Measurements from ENCODE around the gene PLRG1.

PLRG1 gene

DNA sequence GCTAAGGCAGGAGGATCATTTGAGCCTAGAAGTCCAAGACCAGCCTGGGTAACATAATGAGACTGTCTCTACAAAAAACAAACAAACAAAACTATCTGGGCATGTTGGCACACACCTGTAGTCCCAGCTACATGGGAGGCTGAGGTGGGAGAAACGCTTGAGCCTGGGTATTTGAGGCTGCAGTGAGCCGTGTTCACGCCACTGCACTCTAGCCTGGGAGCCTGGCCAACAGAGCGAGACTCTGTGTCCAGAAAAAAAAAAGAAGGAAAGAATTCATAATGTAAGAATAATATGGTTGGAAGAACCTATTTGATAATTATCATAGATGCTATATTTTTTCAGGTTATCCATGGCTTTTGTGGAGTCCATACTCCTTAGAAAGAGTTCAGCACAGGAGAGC, 32.6 kb downstream of the PLRG1 start:
- no peak for DNase-seq

DNA sequence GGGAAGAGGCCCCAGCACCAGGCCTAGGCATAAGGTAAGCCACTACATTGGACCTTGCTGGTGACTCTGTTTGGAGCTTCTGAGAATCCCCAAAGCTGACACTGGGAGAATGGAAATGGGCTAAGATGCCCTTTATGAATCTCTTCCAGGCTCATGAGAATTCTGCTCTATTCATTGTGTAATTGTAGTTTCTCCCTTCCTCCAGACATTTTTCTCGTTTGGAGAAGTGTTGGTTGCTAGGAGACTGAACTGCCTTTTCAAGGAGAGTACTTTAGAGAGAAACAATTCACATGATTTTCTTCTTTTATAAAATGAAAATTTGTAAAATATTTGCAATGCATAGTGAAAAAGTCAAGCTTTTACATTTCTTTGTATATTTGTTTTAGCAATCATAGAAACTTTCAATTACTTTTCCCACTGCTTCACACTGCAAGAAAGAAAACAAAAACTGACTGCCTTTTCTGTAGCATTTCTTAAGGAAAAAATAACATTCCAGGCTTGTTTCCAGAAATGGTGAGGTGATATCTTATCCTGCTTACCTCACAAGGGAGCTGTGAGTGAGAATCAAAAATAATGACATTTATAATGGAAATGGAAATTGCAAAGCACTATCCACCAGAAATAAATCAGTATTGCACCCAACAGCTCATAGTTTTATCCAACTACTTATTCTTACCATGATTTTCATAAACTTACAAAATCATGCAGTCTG, 33.7 kb downstream of the PLRG1 start:
- no peak for DNase-seq

DNA sequence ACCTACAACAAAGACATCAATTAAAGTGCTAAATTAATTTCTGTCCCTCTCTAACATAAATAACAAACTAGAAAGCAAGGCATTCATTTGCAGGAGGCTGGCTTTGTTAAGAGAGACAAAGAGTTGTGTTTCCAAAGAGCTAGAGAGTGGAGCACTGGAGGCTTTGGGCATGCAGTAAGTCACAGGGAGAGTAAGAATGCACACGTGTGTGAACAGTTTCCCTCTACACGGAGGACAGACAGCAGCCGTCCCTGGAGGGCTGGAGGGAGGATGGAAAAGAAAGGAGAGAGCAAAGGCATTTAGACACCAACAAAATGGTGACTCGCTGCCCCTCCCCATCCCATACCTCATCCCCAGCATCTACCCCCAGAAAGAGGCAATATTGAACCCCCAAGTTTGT, 38.2 kb downstream of the PLRG1 start:
- no peak for DNase-seq

DNA sequence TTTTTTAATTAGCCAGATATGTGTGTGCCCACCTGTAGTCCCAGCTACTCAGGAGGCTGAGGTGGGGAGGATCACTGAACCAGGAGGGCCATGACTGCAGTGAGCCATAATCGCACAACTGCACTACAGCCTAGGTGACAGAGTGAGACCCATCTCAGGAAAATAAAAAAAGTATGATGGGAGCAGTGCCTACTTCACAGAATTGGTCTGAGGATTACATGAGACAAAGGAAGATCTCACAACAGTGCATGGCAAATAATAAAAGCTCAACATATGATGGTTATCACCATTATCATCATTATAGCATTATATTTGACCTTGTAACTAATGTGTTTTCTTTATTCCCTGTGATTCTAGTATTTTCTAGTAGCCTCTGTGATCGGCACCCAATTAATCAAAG, 38.7 kb downstream of the PLRG1 start:
- no peak for DNase-seq

DNA sequence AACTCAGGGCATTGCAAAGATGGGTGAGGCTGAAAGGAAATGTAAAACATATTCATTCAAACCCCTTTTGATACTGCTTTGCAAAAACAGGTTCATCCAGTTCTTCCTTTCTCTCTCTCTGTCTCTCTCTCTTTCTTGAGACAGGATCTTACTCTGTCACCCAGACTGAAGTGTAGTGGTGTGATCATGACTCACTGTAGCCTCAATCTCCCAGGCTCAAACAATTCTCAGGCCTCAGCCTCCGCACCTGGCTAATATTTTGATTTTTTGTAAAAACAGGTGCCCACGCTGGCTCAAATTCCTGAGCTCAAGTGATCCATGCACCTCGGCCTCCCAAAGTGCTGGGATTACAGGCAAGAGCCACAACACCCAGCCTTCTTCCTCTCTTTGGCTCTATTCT, 43.0 kb downstream of the PLRG1 start:
- no peak for DNase-seq

DNA sequence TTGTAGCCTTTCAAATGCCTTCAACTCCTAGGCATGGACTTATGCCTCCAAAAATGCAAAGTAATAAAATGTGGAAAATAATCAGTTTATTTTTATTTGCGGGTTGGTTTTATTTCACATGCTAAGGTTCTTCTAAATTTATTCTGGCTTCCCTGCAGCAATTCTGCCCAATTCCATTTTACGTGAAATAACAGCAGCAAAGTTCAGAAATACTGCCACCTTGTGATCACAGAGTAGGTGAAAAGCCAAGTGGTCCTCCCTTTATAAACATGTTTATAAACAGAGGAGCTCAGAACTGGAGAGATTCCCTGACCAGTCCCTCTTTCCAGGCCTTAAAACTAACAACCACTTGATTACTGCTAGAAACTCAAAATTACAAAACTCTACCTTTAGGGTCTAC, 43.9 kb downstream of the PLRG1 start:
- DNase-seq = no peak

DNA sequence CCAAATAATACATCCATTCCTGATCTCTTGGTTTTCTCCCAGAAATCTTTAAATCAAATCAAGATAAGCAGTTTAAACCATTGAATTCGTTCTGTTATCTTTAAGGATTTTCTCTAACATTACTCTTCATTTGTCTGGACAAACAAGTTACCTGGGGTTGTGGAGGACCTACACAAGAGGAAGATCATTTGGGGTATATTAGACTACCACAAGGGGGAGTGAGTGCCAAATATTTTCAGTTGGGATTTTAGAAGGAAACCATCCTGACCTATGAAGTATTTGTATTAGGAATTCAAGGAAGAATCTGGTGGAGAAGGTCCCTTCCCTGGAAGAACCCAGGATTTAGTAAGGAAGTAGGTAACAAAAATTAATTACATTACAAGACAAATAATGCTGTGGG, 46.6 kb downstream of the PLRG1 start:
- no peak for DNase-seq

DNA sequence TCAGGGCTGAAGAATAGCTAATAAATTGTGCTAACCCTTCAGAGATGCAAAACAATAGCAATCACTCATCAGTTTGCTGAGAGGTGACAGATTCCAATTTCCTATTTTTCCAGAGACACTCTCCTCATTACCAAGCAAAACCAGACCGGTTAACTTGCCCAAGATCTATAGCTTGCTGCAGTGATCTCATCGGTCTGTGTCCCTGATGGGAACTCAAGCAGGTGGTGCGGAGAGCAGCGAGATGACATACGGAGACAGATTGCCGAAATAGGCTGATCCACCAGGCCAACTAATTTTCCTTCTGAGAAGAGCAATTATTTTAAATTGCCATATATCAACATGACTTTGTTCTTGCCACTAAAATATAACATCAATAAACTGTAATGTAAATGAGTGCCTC, 48.1 kb downstream of the PLRG1 start:
- no peak for DNase-seq

DNA sequence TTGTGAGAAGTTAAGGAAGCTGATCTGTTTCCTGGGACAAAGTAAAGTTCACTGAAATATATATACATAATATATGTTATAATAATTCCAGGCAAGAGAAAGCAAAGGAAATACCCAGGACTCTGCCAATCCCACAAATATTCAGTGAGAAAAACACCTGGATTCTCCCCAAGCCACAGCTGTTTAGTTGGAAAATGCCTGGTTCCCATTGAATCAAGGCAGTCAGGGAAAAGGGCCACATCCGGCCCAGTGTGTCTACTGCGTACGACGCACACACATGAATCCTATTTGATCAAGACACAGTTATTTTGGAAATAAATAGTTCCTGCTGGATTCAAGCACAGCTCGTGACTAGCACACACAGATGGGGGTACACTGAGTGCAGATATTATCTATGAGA, 52.3 kb downstream of the PLRG1 start:
- no peak for DNase-seq

DNA sequence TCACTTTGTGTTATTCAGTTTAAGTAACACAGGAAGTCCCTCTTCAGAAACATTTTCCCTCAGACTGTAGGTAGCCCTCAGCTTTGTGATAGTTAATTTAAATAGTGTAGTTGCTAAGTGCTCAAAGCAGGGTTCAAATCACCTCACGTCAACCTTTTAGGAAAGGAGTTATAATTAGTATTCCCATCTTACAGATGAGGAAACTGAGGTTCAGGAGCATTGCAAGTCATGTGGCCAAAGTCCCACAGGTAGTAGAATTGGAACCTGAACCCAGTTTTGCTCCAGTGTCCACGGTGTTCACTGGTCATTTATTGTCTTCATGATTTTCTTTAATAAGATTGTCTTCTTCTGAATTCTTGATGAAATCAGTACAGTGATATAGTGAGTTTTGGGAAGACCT, 54.3 kb downstream of the PLRG1 start:
- no peak for DNase-seq

DNA sequence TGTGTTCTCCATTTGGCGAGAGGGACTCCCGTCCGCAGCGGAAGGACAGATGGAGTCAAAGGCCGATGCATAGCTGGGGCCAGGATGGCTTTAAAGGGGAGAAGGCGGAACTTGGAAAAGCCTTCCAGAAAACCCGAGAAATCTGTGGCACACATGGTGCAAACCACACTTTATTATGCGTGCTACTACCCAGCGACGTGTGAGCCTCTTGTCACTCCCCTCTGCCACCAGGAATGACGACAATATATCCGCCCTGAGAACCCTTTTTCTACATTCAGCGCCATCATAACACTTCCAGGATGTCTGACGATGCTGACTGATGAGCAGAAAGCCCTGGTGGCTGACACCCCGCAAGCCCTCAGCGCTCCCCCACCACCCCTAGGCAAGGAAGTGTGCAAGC, 57.9 kb downstream of the PLRG1 start:
- DNase-seq = no peak

DNA sequence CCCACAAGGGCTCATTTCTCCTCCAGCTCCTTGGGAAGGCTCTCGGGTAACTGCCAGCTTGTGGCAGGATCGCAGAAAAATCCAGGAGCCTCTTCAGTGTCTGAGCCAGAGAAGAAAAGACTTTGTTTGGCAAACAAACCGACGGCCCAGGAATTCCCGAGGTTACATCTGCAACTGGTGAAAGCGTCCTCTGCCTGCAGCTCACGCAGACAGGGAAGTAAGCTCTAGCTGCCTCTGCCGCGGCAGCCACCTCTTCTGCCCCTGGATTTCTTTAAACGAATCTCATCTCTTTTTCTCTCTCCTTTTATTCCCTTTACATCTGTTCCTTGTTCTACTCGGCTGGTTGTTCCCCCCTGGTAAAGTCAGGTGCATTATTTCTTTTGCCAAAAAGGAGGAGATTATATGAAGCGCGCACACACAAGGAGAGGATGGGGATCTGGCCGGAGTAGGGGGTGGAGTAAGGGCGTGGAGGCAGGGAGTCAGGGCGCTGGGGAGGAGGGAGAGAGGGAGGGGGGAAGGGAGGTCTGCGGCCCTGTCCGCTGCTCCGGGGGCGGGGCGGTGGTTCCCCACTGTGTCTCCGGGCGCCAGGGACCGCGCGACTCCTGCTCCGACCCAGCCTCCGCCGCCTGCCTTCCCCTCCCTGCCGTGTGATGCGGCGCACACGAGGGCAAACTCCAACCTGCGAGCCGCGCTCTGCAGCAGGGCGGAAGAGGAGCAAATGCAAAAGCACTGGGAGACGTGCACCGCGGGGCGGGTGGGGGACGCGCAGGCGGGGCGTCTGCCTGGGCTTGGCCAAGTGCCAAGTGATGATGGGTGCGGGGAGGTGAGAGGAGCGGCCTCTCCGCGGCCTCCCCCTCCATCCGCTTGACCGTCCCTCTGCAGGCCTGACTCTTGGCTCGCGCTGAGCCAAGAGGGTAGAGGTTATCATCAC, 58.6 kb downstream of the PLRG1 start, which contains the start of gene DCHS2:
Gene DCHS2 (minus strand): TSS at position 459 of the 931 bp plus-strand sequence. CDS start 444 bp downstream, at position 15.
- DNase-seq = no peak

DNA sequence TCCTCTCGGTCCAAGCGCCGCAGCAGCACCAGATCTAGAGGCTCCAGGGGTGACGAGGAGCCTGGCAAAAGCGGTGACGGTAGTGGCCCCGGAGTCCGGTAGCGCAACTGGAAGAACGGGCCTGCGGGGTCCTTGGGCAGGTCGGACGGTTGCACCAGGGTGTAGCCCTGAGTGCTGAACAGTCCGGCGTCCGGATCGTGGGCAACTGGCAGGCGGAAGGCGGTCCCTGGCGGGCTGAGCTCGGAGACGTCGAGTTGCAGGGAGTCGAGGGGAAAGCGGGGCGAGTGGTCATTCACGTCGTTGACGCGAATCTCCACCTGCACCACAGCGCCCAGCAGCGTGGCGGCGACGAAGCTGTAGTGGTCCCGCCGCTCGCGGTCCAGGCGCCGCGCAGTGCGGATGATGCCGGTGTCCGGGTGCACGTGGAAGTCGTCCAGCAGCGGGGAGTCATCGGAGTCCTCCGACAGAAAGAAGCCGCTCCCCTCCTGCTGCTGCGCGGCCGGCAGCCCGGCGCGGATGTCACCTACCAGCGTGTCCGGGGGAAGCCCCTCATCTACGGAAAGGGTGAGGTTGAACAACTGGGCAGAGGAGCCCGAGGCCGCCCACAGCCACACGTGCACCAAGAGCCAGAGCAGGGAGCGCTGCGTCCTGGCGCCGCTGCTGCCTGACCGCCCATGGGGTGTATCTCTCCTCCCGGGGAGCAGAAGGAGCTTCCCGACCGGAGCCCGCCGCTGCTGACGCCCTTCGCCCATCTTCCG, 59.4 kb downstream of the PLRG1 start:
- DNase-seq = no peak

DNA sequence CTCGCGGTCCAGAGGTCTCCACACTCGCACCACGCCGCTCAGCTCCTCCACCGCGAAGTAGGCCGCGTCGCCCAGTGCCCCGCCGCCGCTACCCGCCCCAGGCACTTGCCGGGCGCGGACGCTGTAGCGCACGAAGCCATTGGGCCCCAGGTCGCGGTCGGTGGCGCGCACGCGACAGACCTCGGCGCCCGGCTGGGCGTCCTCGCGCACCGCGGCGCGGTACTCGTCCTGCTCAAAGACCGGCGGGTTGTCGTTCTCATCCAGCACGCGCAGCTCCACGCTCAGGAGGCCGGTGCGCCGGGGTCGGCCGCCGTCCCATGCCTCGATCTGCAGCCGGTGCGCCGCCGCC, 60.0 kb downstream of the PLRG1 start:
- no peak for DNase-seq

DNA sequence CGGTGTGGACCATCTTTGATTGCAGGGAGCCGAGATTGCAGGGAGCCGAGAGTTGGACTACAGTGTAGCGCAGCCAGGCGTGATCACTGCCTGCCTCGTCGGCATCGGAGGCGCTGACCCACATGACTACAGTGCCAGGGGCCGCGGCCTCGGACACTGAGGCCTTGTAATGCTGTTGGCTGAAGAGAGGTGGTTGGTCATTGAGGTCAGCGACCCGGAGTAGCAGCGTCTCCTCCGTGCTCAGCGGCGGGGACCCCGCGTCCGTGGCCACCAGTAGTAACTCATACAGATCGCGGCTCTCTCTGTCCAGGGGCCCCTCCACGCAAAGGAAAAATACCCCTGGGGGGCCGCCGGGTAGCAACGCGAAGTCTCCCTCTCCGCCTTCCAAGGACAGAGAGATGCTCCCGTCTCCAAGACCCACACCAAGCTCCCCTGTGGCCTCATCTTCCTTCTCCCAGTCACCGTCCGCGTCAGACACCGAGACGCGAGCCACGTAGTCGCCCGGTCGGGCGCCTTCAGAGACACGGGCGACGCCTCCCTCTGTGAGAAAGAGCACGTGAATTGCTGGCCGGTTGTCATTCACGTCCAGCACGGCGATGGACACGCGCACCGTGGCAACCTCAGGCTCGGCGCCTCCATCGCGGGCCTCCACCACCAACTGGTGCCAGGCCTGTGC, 60.5 kb downstream of the PLRG1 start:
- no peak for DNase-seq

DNA sequence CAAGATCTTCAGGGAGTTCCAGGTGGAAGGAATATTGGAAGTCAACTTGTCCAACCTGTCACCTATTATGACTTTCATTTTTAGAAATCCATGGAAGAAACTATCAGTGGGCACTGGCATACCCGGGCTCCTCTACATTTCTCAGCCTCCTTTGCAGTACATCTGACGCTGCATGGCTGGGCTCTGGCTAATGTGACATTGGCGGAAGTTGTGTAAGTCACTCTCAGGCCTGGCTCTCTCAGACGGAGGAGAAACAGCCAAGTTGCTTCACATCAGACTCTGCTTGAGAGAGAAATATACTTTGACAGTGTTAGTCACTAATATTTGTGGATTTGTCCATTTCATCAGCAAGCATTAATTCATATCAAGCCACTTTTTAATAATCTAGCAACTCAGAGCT, 63.1 kb downstream of the PLRG1 start:
- no peak for DNase-seq

DNA sequence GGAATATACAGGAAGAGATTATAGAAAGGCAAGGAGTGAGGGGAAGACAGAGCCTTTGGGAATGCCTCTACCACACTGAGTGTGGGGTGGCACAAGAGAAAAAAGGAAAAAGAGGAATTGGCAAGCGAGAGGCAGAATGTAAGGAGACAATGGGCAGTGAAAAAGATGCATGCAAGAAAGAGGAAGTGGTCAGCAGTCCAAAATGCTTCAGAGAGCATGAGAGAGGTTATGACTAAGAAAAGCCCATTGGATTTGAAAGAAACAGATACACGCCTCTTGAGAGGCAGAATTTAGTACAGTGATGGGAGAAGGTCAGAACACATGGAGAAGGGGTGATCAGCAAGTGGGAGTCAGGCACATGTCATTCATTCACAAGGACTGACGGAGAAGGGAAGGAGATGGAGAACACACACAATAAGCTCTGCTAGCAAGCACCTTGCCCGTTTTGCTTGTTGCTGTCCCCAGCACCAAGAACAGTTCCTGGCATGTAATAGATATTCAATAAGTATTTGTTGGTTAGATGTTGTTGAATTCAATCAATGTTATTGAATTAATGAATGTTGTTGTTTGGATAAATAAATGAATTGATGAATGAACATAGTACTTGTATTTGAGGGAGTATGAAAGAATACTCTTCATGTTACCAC, 65.0 kb downstream of the PLRG1 start:
- DNase-seq = no peak

All from CD4-positive, alpha-beta T cell treated with Interleukin-6 for 4 hours (primary cell).